HepG2 (cell line): ENCODE results near the gene EYA2. TPM values are rescaled to one million over a fixed set of nuclear protein-coding genes. Genes with fewer than 3 reads are reported as not detected.
A peak's percentile ranks its signal among the peaks of the same experiment; 100 is the strongest.

ENCODE experiments used
- ATAC-seq: fragments of 200-7000 bp; cut with Tn5 transposase; 3 replicates; pipeline ENCODE4 v1.9.1; 2020; ENCODE audit warnings: mild to moderate bottlenecking, moderate library complexity
- BruUV-seq: library from RNA; stranded (reverse); fragments of 400-500 nt; replicated peaks from 2 replicates; lab custom pipeline; 2021; lab: Mats Ljungman, UMichigan
- CTCF ChIA-PET: fragments of 300-600 bp; formaldehyde crosslinking; extraction: SDS; loops from one replicate; lab custom pipeline; 2021; ENCODE audit warnings: low total read pairs, inconsistent platforms, low intra/inter-chr PET ratio; lab: Yijun Ruan, JAX
- POLR2A ChIA-PET: fragments of 350-600 bp; sonication (Branson Sonifier 250); formaldehyde crosslinking; loops from one replicate; lab custom pipeline; 2020; ENCODE audit warnings: antibody characterized with exemption, inconsistent platforms; lab: Yijun Ruan, JAX
- DNase-seq: peaks from one replicate; pipeline ENCODE4 v3.0.0-alpha.2; 2015; ENCODE audit warnings: low spot score
- FAIRE-seq: peaks from 3 replicates; lab custom pipeline; 2011; peaks lifted over from hg19 to GRCh38; lab: Jason Lieb, UNC
- H2AFZ ChIP-seq: one replicate; pipeline ENCODE4 v1.6.1; 2011; ENCODE audit warnings: low read length, inconsistent platforms
- H3K27ac ChIP-seq: fragments of 300-600 bp; 3 replicates; pipeline ENCODE4 v1.8.0; 2011; ENCODE audit warnings: mixed run types, mild to moderate bottlenecking, mixed read lengths, low read length, inconsistent platforms; ENCODE audit not compliant: insufficient read depth; ENCODE audit errors: extremely low read length
- H3K27me3 ChIP-seq, 2 experiments: fragments of 200-600 bp in 1 of 2; 2 replicates in 1 of 2; 3 replicates in 1 of 2; pipeline versions ENCODE4 v1.6.0 to v1.8.0; 2011; ENCODE audit warnings: low read length in 2 of 2, mild to moderate bottlenecking in 2 of 2, moderate library complexity in 2 of 2, inconsistent platforms in 1 of 2; ENCODE audit not compliant: insufficient read depth in 2 of 2, control insufficient read depth in 1 of 2
- H3K36me3 ChIP-seq, 2 experiments: fragments of 200-600 bp in 1 of 2; replicated peaks in 1 of 2; 2 replicates in 1 of 2; 3 replicates in 1 of 2; pipeline versions ENCODE4 v1.5.1 to v1.8.0; 2011; ENCODE audit warnings: low read length in 2 of 2, inconsistent platforms in 1 of 2; ENCODE audit not compliant: insufficient read depth in 2 of 2, control insufficient read depth in 1 of 2
- H3K4me1 ChIP-seq: 2 replicates; pipeline ENCODE4 v1.5.1; 2012; ENCODE audit warnings: low read length, inconsistent platforms; ENCODE audit not compliant: insufficient read depth
- H3K4me2 ChIP-seq: 2 replicates; pipeline ENCODE4 v1.6.0; 2011; ENCODE audit warnings: low read depth, low read length, inconsistent platforms
- H3K4me3 ChIP-seq, 3 experiments: fragments of 200-600 bp in 1 of 3; sonication (generic), shearing (Covaris generic) in 1 of 3; replicated peaks in 1 of 3; 2 replicates each; pipeline ENCODE4 v1.5.1; 2011 to 2016; ENCODE audit warnings: low read length in 3 of 3, inconsistent platforms in 2 of 3, low read depth in 2 of 3, mild to moderate bottlenecking in 2 of 3, control low read depth in 1 of 3, mixed read lengths in 1 of 3; ENCODE audit not compliant: insufficient read depth in 1 of 3
- H3K79me2 ChIP-seq: one replicate; pipeline ENCODE4 v1.6.1; 2011; ENCODE audit warnings: low read length, inconsistent platforms; ENCODE audit not compliant: insufficient read depth
- H3K9ac ChIP-seq: 2 replicates; pipeline ENCODE4 v1.6.0; 2011; ENCODE audit warnings: mild to moderate bottlenecking, low read depth, low read length, inconsistent platforms; ENCODE audit not compliant: insufficient read depth
- H3K9me3 ChIP-seq: 2 replicates; pipeline ENCODE4 v1.5.1; 2012; ENCODE audit warnings: mild to moderate bottlenecking, low read length
- H4K20me1 ChIP-seq: 2 replicates; pipeline ENCODE4 v1.6.0; 2011; ENCODE audit warnings: inconsistent platforms, mild to moderate bottlenecking, low read length, moderate library complexity; ENCODE audit not compliant: insufficient read depth
- ATAD3A ChIP-seq: sonication (generic); formaldehyde crosslinking; IDR thresholded peaks from 2 replicates; pipeline ENCODE4 v1.4.0; 2020; ENCODE audit warnings: missing genetic modification reagents
- ETS1 ChIP-seq: sonication (generic); formaldehyde crosslinking; IDR thresholded peaks from 2 replicates; pipeline ENCODE4 v1.4.0; 2020; ENCODE audit warnings: missing genetic modification reagents
- KDM4B ChIP-seq: sonication (generic); formaldehyde crosslinking; IDR thresholded peaks from 2 replicates; pipeline ENCODE4 v1.4.0; 2020; ENCODE audit warnings: missing genetic modification reagents
- PRDM15 ChIP-seq: sonication (generic); formaldehyde crosslinking; IDR thresholded peaks from 2 replicates; pipeline ENCODE4 v1.4.0; 2020; ENCODE audit warnings: missing genetic modification reagents
- RFX1 ChIP-seq: fragments of 450-650 bp; IDR thresholded peaks from 2 replicates; pipeline ENCODE4 v1.6.1; 2017
- RFXANK ChIP-seq: IDR thresholded peaks from 2 replicates; pipeline ENCODE4 v1.6.1; 2016
- SAP130 ChIP-seq: IDR thresholded peaks from 2 replicates; pipeline ENCODE4 v1.6.1; 2016; ENCODE audit warnings: low read depth
- ZNF264 ChIP-seq: sonication (generic); formaldehyde crosslinking; IDR thresholded peaks from 2 replicates; pipeline ENCODE4 v1.4.0; 2020; ENCODE audit warnings: missing genetic modification reagents
- ZNF674 ChIP-seq: sonication (generic); formaldehyde crosslinking; IDR thresholded peaks from 2 replicates; pipeline ENCODE4 v1.5.0; 2020; ENCODE audit warnings: low read depth, mild to moderate bottlenecking, missing genetic modification reagents
- ZNF720 ChIP-seq: sonication (generic); formaldehyde crosslinking; IDR thresholded peaks from 2 replicates; pipeline ENCODE4 v1.4.0; 2020; ENCODE audit warnings: missing genetic modification reagents
- ZSCAN12 ChIP-seq: sonication (generic); formaldehyde crosslinking; IDR thresholded peaks from 2 replicates; pipeline ENCODE4 v1.9.0; 2021; ENCODE audit warnings: mild to moderate bottlenecking, missing genetic modification reagents
- WGBS: methylation state at CpG from one replicate; pipeline ENCODE4 v1.1.6; 2017; ENCODE audit warnings: low lambda C conversion rate; 5-methylcytosine and 5-hydroxymethylcytosine counted together
- in situ Hi-C: cut with HindIII; loops from 2 replicates; pipeline ENCODE4 v1.10.0; 2017; ENCODE audit warnings: low pct_unique_long_range_greater_than_20kb; ENCODE audit not compliant: extremely low pct_ligation_motif_present
- intact Hi-C: fragments of 100-400 bp; cut with micrococcal nuclease; formaldehyde crosslinking; loops from one replicate; pipeline ENCODE4 v1.10.0; 2022; ENCODE audit not compliant: unreplicated experiment
- polyA plus RNA-seq, 8 experiments: library from polyadenylated mRNA; depleted of rRNA in 3 of 8; stranded (reverse) in 7 of 8; unstranded in 1 of 8; fragments of >200 nt; fragmentation: Illumina TruSeq in 4 of 8; extraction: Trizol in 4 of 8; gene quantifications; 2 replicates each; pipeline versions ENCODE4 v1.2.1 to v1.2.3, GENCODE V29; 2011 to 2016; ENCODE audit warnings: low read depth in 4 of 8, missing spikeins in 1 of 8, mixed read lengths in 1 of 8; ENCODE audit not compliant: insufficient read depth in 1 of 8
- total RNA-seq, 5 experiments: library from RNA; depleted of rRNA; stranded (reverse); fragments of >200 nt; fragmentation: Illumina TruSeq; extraction: Trizol; gene quantifications; 2 replicates each; pipeline ENCODE4 v1.2.3, GENCODE V29; 2016; ENCODE audit warnings: low read depth in 1 of 5
- TF ChIP-seq, protein P1 (sequence below): sonication (generic); formaldehyde crosslinking; IDR thresholded peaks from 2 replicates; pipeline ENCODE4 v1.4.0; 2020; ENCODE audit warnings: missing genetic modification reagents; ENCODE audit errors: not compliant biosample characterization

Gene EYA2
- total and polyA plus RNA-seq, 2 of the 13 experiments (the other 11 are each of a cell fraction or from before 2014, with no cell fraction given) = not detected

- CTCF ChIA-PET = no interaction called here
- DNase-seq = no peak
- TF ChIP-seq SAP130 (CRISPR knock-in tag) = no peak
- TF ChIP-seq, protein P1, sequence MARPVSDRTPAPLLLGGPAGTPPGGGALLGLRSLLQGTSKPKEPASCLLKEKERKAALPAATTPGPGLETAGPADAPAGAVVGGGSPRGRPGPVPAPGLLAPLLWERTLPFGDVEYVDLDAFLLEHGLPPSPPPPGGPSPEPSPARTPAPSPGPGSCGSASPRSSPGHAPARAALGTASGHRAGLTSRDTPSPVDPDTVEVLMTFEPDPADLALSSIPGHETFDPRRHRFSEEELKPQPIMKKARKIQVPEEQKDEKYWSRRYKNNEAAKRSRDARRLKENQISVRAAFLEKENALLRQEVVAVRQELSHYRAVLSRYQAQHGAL (CRISPR knock-in tag) = no peak
- TF ChIP-seq ZNF674 = no peak
- TF ChIP-seq, all 625 proteins: peak for 0
- Histone ChIP-seq H3K9me3 (peaks cover 14% of the 10 kb centered on the region), H3K36me3 (no peaks in the 10 kb centered on the region), H3K79me2 (no peaks in the 10 kb centered on the region), H3K4me3 (no peak overlapping the region), H4K20me1 (no peaks in the 10 kb centered on the region), H3K27me3 (peaks cover 0 to 4% of the 10 kb centered on the region in 2 experiments; a peak in 1 of 5 replicates), H3K4me1 (peaks cover 12% of the 10 kb centered on the region), H3K9ac (no peak overlapping the region), H3K27ac (no peak overlapping the region), H2AFZ (no peak overlapping the region), H3K4me2 (no peak overlapping the region)
- in situ Hi-C loops (no loop called here), intact Hi-C loops (no loop called here)
- FAIRE-seq = no peak
- no peak for ATAC-seq
- POLR2A ChIA-PET = no interaction called here
- WGBS = 24% methylated on average over 1 of the region's 1 CpG
- BruUV-seq = no TSS peak
Observed at GRCh38 chr20:47031821-47032220, 137.2 kb downstream of the EYA2 start.

DNA sequence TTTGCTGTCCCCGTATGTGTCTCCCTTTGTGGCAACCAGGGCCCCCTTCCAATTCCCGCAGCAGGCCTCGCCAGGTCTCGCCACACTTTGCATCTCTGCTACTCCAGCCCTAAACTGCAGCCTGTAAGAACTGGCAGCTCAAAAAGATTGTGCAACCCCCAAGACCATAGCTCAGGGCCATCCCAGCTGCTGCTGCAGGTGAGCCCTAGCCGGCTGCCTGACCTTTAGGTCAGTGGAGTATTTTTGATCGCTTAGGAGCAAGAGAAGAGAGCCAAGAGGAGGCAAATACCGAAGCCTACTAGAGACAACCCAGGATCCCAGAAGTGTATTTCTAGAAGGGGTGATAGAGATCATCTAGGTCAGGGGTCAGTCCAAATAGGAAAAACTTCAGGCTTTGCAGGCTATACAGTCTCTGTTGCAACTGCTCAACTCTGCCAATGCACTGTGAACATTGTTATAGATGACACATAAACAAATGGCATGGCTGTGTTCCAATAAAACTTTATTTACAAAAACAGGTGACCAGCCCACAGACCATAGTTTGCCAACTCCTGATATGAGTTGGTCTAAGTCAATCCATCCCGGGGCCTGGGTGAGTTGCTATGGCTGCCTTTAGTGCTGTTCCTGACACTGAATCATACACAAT, 138.4 kb downstream of the EYA2 start:
- ATAC-seq (peak; percentile 95), FAIRE-seq (peak; percentile 67), DNase-seq (peak; percentile 45)
- BruUV-seq = no TSS peak
- intact Hi-C loops = no loop called here
- Histone ChIP-seq H4K20me1 (no peaks in the 10 kb centered on the region), H3K4me2 (no peak overlapping the region), H3K9me3 (peaks cover 12% of the 10 kb centered on the region), H3K4me3 (no peak overlapping the region), H3K27ac (no peak overlapping the region), H3K36me3 (no peaks in the 10 kb centered on the region), H3K9ac (no peak overlapping the region), H3K79me2 (no peaks in the 10 kb centered on the region), H3K4me1 (peaks cover 12% of the 10 kb centered on the region), H2AFZ (no peak overlapping the region), H3K27me3 (peaks cover 0 to 4% of the 10 kb centered on the region in 2 experiments; a peak in 2 of 5 replicates)
- ChIA-PET POLR2A (no interaction called here), CTCF (no interaction called here)
- WGBS = 8% methylated on average over 8 of the region's 8 CpGs
- in situ Hi-C loops = no loop called here
- no peak for TF ChIP-seq RFX1
- no peak for TF ChIP-seq ZNF720
- no peak for TF ChIP-seq KDM4B (CRISPR knock-in tag)
- TF ChIP-seq ZSCAN12 = no peak
- no peak for TF ChIP-seq ZNF264 (CRISPR knock-in tag)
- TF ChIP-seq ATAD3A (CRISPR knock-in tag) = no peak
- TF ChIP-seq PRDM15 (CRISPR knock-in tag) = no peak
- no peak for TF ChIP-seq RFXANK (CRISPR knock-in tag)
- TF ChIP-seq ETS1 (CRISPR knock-in tag) = no peak
